IMR-90 (cell line): ENCODE results near the gene NOL8. TPM values are rescaled to one million over a fixed set of nuclear protein-coding genes. Genes with fewer than 3 reads are reported as not detected.

Experiments
- ATAC-seq: fragments of 200-7000 bp; cut with Tn5 transposase; 2 replicates; pipeline ENCODE4 v1.9.1; 2020; ENCODE audit warnings: low read depth, mild to moderate bottlenecking, moderate library complexity
- BruUV-seq: library from RNA; stranded (reverse); fragments of 400-500 nt; replicated peaks from 2 replicates; lab custom pipeline; 2021; lab: Mats Ljungman, UMichigan
- CTCF ChIA-PET: fragments of 300-600 bp; formaldehyde crosslinking; extraction: SDS; loops from one replicate; lab custom pipeline; 2021; ENCODE audit warnings: antibody characterized with exemption; lab: Yijun Ruan, JAX
- POLR2A ChIA-PET: fragments of 300-600 bp; sonication (Branson Sonifier 250); formaldehyde crosslinking; loops from one replicate; lab custom pipeline; 2022; ENCODE audit warnings: antibody characterized with exemption; ENCODE audit not compliant: unreplicated experiment; lab: Charles Lee
- DNase-seq: peaks from one replicate; pipeline ENCODE4 v3.0.0; 2013
- H2AFZ ChIP-seq: replicated peaks from 2 replicates; pipeline ENCODE3; 2013; ENCODE audit warnings: low read length, mild to moderate bottlenecking; ENCODE audit not compliant: poor library complexity
- H2AK5ac ChIP-seq: 2 replicates; pipeline ENCODE4 v1.6.1; 2013; ENCODE audit warnings: low read depth, low read length, inconsistent platforms
- H2AK9ac ChIP-seq: replicated peaks from 2 replicates; pipeline ENCODE3; 2013; ENCODE audit warnings: mild to moderate bottlenecking, low read depth, low read length, moderate library complexity; ENCODE audit not compliant: poor library complexity
- H2BK120ac ChIP-seq: 2 replicates; pipeline ENCODE4 v1.6.1; 2013; ENCODE audit warnings: low read depth, low read length, inconsistent platforms
- H2BK15ac ChIP-seq: 3 replicates; pipeline ENCODE4 v1.6.1; 2013; ENCODE audit warnings: low read depth, low read length, inconsistent platforms
- H2BK20ac ChIP-seq: 2 replicates; pipeline ENCODE4 v1.6.1; 2013; ENCODE audit warnings: low read depth, mild to moderate bottlenecking, inconsistent platforms, low read length, moderate library complexity
- H2BK5ac ChIP-seq: 2 replicates; pipeline ENCODE4 v1.6.1; 2013; ENCODE audit warnings: mild to moderate bottlenecking, low read depth, low read length, inconsistent platforms; ENCODE audit not compliant: poor library complexity, severe bottlenecking
- H3K14ac ChIP-seq: replicated peaks from 2 replicates; pipeline ENCODE4 v1.6.1; 2013; ENCODE audit warnings: low read depth, low read length, inconsistent platforms
- H3K18ac ChIP-seq: 2 replicates; pipeline ENCODE4 v1.6.1; 2013; ENCODE audit warnings: low read depth, low read length, control low read depth
- H3K23ac ChIP-seq: 2 replicates; pipeline ENCODE4 v1.6.1; 2013; ENCODE audit warnings: low read depth, low read length, inconsistent platforms
- H3K27ac ChIP-seq: 2 replicates; pipeline ENCODE4 v1.5.1; 2013; ENCODE audit warnings: mild to moderate bottlenecking, control low read depth, low read length; ENCODE audit not compliant: insufficient read depth
- H3K27me3 ChIP-seq: 2 replicates; pipeline ENCODE4 v1.6.1; 2013; ENCODE audit warnings: low read length; ENCODE audit not compliant: control insufficient read depth, insufficient read depth
- H3K36me3 ChIP-seq: 2 replicates; pipeline ENCODE4 v1.6.1; 2013; ENCODE audit warnings: low read length, mixed read lengths; ENCODE audit not compliant: control insufficient read depth, insufficient read depth
- H3K4ac ChIP-seq: 2 replicates; pipeline ENCODE4 v1.6.1; 2013; ENCODE audit warnings: low read depth, low read length, inconsistent platforms
- H3K4me1 ChIP-seq: 2 replicates; pipeline ENCODE4 v1.6.1; 2013; ENCODE audit warnings: low read length, mixed read lengths; ENCODE audit not compliant: control insufficient read depth, insufficient read depth
- H3K4me2 ChIP-seq: 2 replicates; pipeline ENCODE4 v1.6.1; 2013; ENCODE audit warnings: low read depth, mild to moderate bottlenecking, control low read depth, low read length, moderate library complexity
- H3K4me3 ChIP-seq: 2 replicates; pipeline ENCODE4 v1.5.1; 2013; ENCODE audit warnings: low read depth, mild to moderate bottlenecking, control low read depth, low read length, moderate library complexity; ENCODE audit not compliant: insufficient read depth
- H3K56ac ChIP-seq: 2 replicates; pipeline ENCODE4 v1.6.1; 2013; ENCODE audit warnings: low read length, inconsistent platforms; ENCODE audit not compliant: insufficient read depth; ENCODE audit errors: extremely low read depth
- H3K79me1 ChIP-seq, 2 experiments: 2 replicates each; pipeline ENCODE4 v1.6.1; 2013; ENCODE audit warnings: low read length in 2 of 2, inconsistent platforms in 1 of 2, low read depth in 1 of 2
- H3K9ac ChIP-seq: 2 replicates; pipeline ENCODE4 v1.6.1; 2013; ENCODE audit warnings: low read depth, low read length, control low read depth
- H3K9me1 ChIP-seq: 2 replicates; pipeline ENCODE4 v1.6.1; 2013; ENCODE audit warnings: low read length, inconsistent platforms; ENCODE audit not compliant: insufficient read depth
- H3K9me3 ChIP-seq: 2 replicates; pipeline ENCODE4 v1.6.1; 2013; ENCODE audit warnings: low read length; ENCODE audit not compliant: control insufficient read depth, insufficient read depth
- H4K20me1 ChIP-seq: 2 replicates; pipeline ENCODE4 v1.6.1; 2013; ENCODE audit warnings: low read length, inconsistent platforms; ENCODE audit not compliant: insufficient read depth
- H4K5ac ChIP-seq: 2 replicates; pipeline ENCODE4 v1.6.1; 2013; ENCODE audit warnings: mild to moderate bottlenecking, low read depth, low read length, control low read depth
- H4K8ac ChIP-seq, 2 experiments: 2 replicates each; pipeline ENCODE4 v1.6.1; 2013; ENCODE audit warnings: low read depth in 2 of 2, low read length in 2 of 2, control low read depth in 1 of 2, inconsistent platforms in 1 of 2
- H4K91ac ChIP-seq: 2 replicates; pipeline ENCODE4 v1.6.1; 2013; ENCODE audit warnings: low read depth, low read length, inconsistent platforms; ENCODE audit not compliant: insufficient read depth
- BHLHE40 ChIP-seq: fragments of 150-350 bp; IDR thresholded peaks from 2 replicates; pipeline ENCODE4 v1.6.1; 2016; ENCODE audit warnings: mild to moderate bottlenecking, low read depth, low read length
- CEBPB ChIP-seq: IDR thresholded peaks from 2 replicates; pipeline ENCODE4 v1.6.1; 2012; ENCODE audit warnings: low read depth, low read length, improper control_type of control experiment
- CHD1 ChIP-seq: IDR thresholded peaks from 2 replicates; pipeline ENCODE4 v1.6.1; 2012; ENCODE audit warnings: low read depth, low read length, improper control_type of control experiment
- FOS ChIP-seq: fragments of 150-350 bp; IDR thresholded peaks from 2 replicates; pipeline ENCODE4 v1.6.1; 2016; ENCODE audit warnings: low read depth, low read length
- MAFK ChIP-seq: IDR thresholded peaks from 2 replicates; pipeline ENCODE4 v1.6.1; 2012; ENCODE audit warnings: low read depth, low read length, improper control_type of control experiment
- MAZ ChIP-seq: IDR thresholded peaks from 2 replicates; pipeline ENCODE4 v1.6.1; 2012; ENCODE audit warnings: low read depth, mild to moderate bottlenecking, low read length, improper control_type of control experiment, moderate library complexity, borderline replicate concordance
- MXI1 ChIP-seq: IDR thresholded peaks from 2 replicates; pipeline ENCODE4 v1.6.1; 2012; ENCODE audit warnings: low read depth, mild to moderate bottlenecking, low read length, moderate library complexity, borderline replicate concordance
- NFE2L2 ChIP-seq: fragments of 150-350 bp; IDR thresholded peaks from 2 replicates; pipeline ENCODE4 v1.6.1; 2016; ENCODE audit warnings: low read depth, mild to moderate bottlenecking, low read length
- POLR2A ChIP-seq: IDR thresholded peaks from 2 replicates; pipeline ENCODE4 v1.6.1; 2012; ENCODE audit warnings: mild to moderate bottlenecking, low read depth, low read length
- RAD21 ChIP-seq: IDR thresholded peaks from 2 replicates; pipeline ENCODE4 v1.6.1; 2012; ENCODE audit warnings: low read length, improper control_type of control experiment
- RCOR1 ChIP-seq: IDR thresholded peaks from 2 replicates; pipeline ENCODE4 v1.6.1; 2012; ENCODE audit warnings: mild to moderate bottlenecking, low read length, improper control_type of control experiment; ENCODE audit not compliant: insufficient replicate concordance
- RFX5 ChIP-seq: IDR thresholded peaks from 2 replicates; pipeline ENCODE4 v1.8.0; 2012; ENCODE audit warnings: low read depth, mild to moderate bottlenecking, low read length, moderate library complexity
- SMC3 ChIP-seq: fragments of 150-350 bp; IDR thresholded peaks from 2 replicates; pipeline ENCODE4 v1.6.1; 2016; ENCODE audit warnings: low read depth, mild to moderate bottlenecking, antibody characterized with exemption, low read length, moderate library complexity
- dilution Hi-C: fragments of 300-500 bp; cut with HindIII; formaldehyde crosslinking; loops from one replicate; pipeline ENCODE4 v1.14.3; 2018; ENCODE audit warnings: low sequenced_read_pairs; ENCODE audit not compliant: unreplicated experiment
- in situ Hi-C: fragments of 300-500 bp; cut with MboI; formaldehyde crosslinking; loops from 3 replicates; pipeline ENCODE4 v1.14.3; 2019; ENCODE audit warnings: low sequenced_read_pairs, inconsistent platforms, mixed read lengths
- intact Hi-C: fragments of 100-400 bp; cut with micrococcal nuclease; formaldehyde crosslinking; loops from 2 replicates; pipeline ENCODE4 v1.10.0; 2022
- polyA plus RNA-seq, 3 experiments: library from polyadenylated mRNA; depleted of rRNA; stranded (reverse); fragments of >200 nt; gene quantifications; 2 replicates each; pipeline ENCODE4 v1.2.3, GENCODE V29; 2012; ENCODE audit warnings: low replicate concordance in 1 of 3
- total RNA-seq: library from RNA; depleted of rRNA; stranded (reverse); fragments of >200 nt; gene quantifications from 2 replicates; pipeline ENCODE4 v1.2.3, GENCODE V29; 2012
- TF ChIP-seq, protein P1 (sequence below): fragments of 150-350 bp; IDR thresholded peaks from 2 replicates; pipeline ENCODE4 v1.6.1; 2017; ENCODE audit warnings: mild to moderate bottlenecking, antibody characterized with exemption, low read length, low read depth
- TF ChIP-seq, protein P2 (sequence below): conservative IDR thresholded peaks from 2 replicates; pipeline ENCODE4 v1.5.1; 2012; ENCODE audit warnings: mild to moderate bottlenecking, low read depth, low read length, improper control_type of control experiment
- TF ChIP-seq, protein P3 (sequence below): fragments of 150-350 bp; IDR thresholded peaks from 2 replicates; pipeline ENCODE4 v1.6.1; 2016; ENCODE audit warnings: low read depth, mild to moderate bottlenecking, low read length, moderate library complexity, borderline replicate concordance

The NOL8 gene
- total and polyA plus RNA-seq, 2 of the 4 experiments (the other 2 are of a cell fraction), result 10.1 to 18.3 TPM

DNA sequence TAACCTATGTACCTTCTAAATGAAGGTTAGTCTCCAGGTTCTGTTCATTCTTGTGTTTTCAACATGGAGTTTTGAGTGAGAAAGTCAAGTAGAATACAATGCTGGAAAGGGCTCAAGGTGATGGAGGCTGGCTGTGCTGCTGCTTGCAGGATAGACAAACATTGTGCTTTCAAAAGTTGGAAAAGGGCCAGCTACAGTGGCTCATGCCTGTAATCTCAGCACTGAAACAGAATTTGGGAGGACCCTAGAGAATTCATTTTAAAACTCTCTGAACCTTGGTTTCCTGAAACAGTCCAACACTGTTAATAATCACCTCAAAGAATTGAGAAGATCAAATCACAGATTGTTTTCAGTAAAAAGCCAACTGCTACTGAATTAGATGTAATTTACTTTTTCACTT, 16.3 kb downstream of the NOL8 start:
- ATAC-seq (peak; percentile 27; the same call in 1 of the 2 replicates), DNase-seq (peak; percentile 34)
- CTCF ChIA-PET, result interaction anchor here (1.1 kb wide), 1 partner anchor 325 kb away, joined by 3 read pairs; no protein-coding TSS in a partner anchor
- H2BK120ac ChIP-seq, result no peak overlapping the region
- H3K56ac ChIP-seq, result no peak overlapping the region
- no peak overlapping the region for H2AFZ ChIP-seq
- H4K8ac ChIP-seq, result no peak overlapping the region
- TF ChIP-seq, protein P1, sequence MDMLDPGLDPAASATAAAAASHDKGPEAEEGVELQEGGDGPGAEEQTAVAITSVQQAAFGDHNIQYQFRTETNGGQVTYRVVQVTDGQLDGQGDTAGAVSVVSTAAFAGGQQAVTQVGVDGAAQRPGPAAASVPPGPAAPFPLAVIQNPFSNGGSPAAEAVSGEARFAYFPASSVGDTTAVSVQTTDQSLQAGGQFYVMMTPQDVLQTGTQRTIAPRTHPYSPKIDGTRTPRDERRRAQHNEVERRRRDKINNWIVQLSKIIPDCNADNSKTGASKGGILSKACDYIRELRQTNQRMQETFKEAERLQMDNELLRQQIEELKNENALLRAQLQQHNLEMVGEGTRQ, result no peak
- TF ChIP-seq NFE2L2, result no peak
- TF ChIP-seq RCOR1, result no peak
- TF ChIP-seq MXI1, result no peak
- TF ChIP-seq, protein P2, sequence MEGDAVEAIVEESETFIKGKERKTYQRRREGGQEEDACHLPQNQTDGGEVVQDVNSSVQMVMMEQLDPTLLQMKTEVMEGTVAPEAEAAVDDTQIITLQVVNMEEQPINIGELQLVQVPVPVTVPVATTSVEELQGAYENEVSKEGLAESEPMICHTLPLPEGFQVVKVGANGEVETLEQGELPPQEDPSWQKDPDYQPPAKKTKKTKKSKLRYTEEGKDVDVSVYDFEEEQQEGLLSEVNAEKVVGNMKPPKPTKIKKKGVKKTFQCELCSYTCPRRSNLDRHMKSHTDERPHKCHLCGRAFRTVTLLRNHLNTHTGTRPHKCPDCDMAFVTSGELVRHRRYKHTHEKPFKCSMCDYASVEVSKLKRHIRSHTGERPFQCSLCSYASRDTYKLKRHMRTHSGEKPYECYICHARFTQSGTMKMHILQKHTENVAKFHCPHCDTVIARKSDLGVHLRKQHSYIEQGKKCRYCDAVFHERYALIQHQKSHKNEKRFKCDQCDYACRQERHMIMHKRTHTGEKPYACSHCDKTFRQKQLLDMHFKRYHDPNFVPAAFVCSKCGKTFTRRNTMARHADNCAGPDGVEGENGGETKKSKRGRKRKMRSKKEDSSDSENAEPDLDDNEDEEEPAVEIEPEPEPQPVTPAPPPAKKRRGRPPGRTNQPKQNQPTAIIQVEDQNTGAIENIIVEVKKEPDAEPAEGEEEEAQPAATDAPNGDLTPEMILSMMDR, result no peak
- TF ChIP-seq MAFK, result no peak
- TF ChIP-seq MAZ, result no peak
- no peak for TF ChIP-seq RAD21
- TF ChIP-seq CHD1, result no peak
- no peak for TF ChIP-seq SMC3
- TF ChIP-seq, protein P3, sequence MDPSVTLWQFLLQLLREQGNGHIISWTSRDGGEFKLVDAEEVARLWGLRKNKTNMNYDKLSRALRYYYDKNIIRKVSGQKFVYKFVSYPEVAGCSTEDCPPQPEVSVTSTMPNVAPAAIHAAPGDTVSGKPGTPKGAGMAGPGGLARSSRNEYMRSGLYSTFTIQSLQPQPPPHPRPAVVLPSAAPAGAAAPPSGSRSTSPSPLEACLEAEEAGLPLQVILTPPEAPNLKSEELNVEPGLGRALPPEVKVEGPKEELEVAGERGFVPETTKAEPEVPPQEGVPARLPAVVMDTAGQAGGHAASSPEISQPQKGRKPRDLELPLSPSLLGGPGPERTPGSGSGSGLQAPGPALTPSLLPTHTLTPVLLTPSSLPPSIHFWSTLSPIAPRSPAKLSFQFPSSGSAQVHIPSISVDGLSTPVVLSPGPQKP, result no peak
- no peak for TF ChIP-seq POLR2A
- no peak for TF ChIP-seq BHLHE40
- TF ChIP-seq FOS, result no peak
- no peak for TF ChIP-seq CEBPB
- no peak for TF ChIP-seq RFX5
- H3K4me1 ChIP-seq, result peaks cover 3% of the 10 kb centered on the region
- no peak overlapping the region for H3K27ac ChIP-seq
- H3K4ac ChIP-seq, result no peak overlapping the region
- no peak overlapping the region for H3K23ac ChIP-seq
- no peaks in the 10 kb centered on the region for H3K9me3 ChIP-seq
- H3K79me1 ChIP-seq, result peaks cover 13 to 34% of the 10 kb centered on the region in 2 experiments
- 0 out of 2 replicates have a peak, but pooled peaks cover 6% of the 10 kb centered on the region for H3K9me1 ChIP-seq
- H3K14ac ChIP-seq, result no peak overlapping the region
- no peak overlapping the region for H3K18ac ChIP-seq
- H4K20me1 ChIP-seq, result no peaks in the 10 kb centered on the region; the same call in 1 of the 2 replicates
- no peak overlapping the region for H3K9ac ChIP-seq
- no peak overlapping the region for H3K4me3 ChIP-seq
- H4K5ac ChIP-seq, result no peak overlapping the region
- H2AK5ac ChIP-seq, result no peak overlapping the region
- intact Hi-C loops, result no loop called here
- H3K27me3 ChIP-seq, result no peaks in the 10 kb centered on the region
- no TSS peak for BruUV-seq
- dilution Hi-C loops, result no loop called here
- H3K36me3 ChIP-seq, result peaks cover 33% of the 10 kb centered on the region
- POLR2A ChIA-PET, result no interaction called here
- H2BK15ac ChIP-seq, result no peak overlapping the region
- no peak overlapping the region for H3K4me2 ChIP-seq
- no peak overlapping the region for H2BK20ac ChIP-seq
- H2BK5ac ChIP-seq, result no peak overlapping the region
- H2AK9ac ChIP-seq, result no peak overlapping the region
- no peak overlapping the region for H4K91ac ChIP-seq
- in situ Hi-C loops, result loop anchor here (5.0 kb wide), 1 partner anchor 47 kb away; no protein-coding TSS in a partner anchor
